NCI-H2227 (cell line): ENCODE results near the gene NOTO.
A peak's percentile ranks its signal among the peaks of the same experiment; 100 is the strongest.
"Not testable (repeated sequence)": the region's sequence is repeated elsewhere in the genome, so short reads cannot be mapped to it uniquely, and the experiment has no call there.

Experiments used
- DNase-seq: peaks from one replicate; lab custom pipeline; 2025; ENCODE audit not compliant: unreplicated experiment; lab: John Stamatoyannopoulos, UW

Gene NOTO, protein sequence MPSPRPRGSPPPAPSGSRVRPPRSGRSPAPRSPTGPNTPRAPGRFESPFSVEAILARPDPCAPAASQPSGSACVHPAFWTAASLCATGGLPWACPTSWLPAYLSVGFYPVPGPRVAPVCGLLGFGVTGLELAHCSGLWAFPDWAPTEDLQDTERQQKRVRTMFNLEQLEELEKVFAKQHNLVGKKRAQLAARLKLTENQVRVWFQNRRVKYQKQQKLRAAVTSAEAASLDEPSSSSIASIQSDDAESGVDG

DNA sequence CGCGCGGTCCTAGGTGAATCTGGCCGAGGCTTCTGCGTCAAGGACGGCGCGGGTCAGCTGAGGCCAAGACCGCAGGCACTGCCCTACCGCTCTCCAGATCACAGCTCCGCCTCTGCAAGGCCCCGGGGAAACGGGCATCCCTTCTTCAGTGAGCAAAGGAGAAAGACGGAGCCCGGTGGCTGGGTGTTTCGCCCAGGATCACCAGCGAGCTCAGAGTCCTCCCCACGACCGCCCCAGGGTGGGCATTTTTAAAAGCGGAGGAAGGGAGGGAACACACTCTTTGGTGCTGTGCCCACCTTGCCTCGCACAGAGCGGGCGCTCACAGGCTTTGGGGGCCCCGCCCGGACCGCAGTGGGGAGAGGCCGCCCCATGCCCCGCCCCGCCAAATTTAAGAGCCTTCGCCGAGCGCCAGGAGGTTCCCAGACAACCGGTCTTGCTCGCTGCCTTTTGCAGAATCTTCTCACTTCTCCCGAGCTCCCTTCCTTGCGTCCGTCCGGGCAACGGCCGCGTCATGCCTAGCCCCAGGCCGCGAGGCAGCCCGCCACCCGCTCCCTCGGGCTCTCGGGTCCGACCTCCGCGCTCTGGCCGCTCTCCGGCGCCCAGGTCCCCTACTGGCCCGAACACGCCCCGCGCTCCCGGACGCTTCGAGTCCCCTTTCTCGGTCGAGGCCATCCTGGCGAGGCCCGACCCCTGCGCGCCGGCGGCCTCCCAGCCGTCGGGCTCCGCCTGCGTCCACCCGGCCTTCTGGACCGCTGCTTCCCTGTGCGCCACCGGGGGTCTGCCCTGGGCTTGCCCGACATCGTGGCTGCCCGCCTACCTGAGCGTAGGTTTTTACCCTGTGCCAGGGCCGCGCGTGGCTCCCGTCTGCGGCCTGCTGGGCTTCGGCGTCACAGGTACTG lies at the start of gene NOTO:
Gene NOTO, plus strand, starts transcription at position 419 of the 899 bp plus-strand sequence. Its CDS starts 93 bp downstream, at position 512.
- no peak for DNase-seq

DNA sequence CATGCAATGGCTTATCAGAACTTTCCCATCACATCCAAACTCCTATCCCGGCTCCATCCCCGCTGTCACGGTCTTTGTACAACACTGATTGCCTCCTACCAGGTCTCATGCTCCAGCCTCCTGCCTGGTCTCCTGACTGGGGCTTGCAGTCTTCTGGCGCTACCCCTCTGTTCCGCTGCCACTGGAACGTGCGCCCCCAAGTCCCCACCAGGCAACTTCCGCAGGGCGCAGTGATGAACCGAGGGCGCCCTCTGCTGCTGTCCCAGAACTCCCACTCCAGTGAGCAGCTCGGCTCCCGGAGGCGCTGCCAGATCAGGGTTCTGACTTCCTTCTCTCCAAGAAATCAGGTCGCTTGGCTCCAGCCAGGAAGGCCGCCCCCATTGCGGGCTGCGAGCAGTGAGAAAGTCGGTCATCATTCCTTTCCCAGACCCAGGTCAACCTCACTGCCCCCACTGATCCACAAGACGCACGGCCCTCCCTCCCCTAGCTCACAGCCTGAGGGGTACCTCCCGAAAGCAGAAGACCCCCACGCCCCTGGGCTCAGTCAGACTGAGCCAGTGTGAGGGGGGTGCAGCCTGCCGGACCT lies 45.7 kb upstream of the NOTO start:
- peak; percentile 24 for DNase-seq

DNA sequence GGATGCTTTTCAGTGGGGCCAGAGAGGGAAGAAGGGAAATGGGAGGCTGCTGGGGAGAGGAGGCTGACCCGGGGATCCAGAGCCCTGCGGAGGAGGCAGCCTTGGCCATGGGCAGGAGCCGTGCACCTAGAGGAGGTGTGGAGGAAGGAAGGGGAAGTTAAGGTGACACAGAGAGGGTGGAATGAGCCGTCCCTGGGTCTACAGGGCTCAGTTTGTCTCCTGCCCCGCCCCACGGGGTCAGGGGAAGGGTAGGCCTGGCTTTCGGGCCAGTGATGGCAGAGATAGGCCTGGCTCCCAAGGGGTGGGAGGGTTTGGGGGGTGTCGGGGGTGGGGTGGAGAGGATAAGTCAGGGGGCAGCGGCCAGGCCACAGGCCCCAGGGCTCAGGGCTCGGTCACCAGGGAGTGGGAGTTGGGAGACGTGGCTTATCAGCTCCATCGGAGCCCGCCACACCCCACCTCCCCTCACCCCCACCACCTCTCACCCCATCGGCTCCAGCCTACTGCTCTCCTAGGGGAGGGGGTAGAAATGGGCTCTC lies 39.5 kb upstream of the NOTO start:
- DNase-seq = no peak

DNA sequence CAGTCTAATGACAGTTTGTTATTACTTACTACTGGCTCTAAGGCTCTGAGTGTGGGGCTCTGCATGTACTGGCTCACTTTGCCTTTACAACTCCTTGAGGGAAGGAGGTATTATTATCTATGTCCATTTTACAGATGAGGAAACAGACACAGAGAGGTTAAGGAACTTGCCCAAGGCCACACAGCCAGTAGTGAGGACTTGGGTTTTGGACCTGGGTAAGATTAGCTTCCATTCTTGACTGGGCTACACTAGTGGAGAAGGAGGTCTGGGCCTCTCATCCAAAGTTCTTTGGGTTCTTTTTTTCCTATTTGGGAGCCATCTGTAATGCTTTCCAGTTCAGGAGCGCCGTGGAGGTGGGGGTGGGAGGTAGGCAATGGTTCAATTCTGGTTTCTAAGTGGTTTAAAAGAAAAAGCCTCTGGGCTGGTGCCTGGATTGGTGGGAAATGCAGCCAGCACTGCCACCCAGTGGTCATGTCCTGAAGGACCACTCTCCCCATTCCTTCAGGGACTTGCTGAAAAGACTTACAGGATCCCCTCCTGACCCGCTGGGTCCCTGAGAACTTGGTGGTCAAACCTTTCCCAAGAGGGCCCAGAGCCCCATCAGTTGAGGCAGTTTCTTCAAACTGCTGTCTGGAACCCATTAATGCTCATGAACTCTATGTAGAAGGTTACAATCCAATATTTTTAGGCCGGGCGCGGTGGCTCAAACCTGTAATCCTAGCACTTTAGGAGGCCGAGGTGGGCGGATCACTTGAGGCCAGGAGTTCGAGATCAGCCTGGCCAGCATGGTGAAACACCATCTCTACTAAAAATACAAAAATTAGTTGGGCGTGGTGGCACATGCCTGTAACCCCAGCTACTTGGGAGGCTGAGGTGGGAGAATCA lies 38.6 kb upstream of the NOTO start:
- DNase-seq = peak; percentile 77

DNA sequence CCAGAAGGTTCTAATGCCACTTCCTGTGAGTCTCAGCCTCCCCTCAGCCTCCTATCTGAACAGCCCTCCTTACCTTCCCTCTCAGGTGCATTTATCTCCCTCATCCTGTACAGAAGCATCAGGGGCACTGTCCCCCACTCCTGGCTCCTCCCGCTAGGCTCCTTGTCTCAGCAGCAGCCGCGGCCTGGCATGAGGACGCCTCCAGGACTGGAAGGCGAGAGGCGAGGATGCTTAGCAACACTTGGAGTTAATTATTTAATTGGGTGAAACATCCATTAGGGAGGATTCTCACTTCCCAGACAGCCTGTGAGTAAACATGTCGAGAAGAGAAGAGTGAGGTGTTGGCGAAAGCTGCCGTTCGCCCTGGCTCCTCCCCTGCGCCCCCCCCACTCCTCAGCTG lies 36.4 kb upstream of the NOTO start:
- DNase-seq = peak; percentile 20

DNA sequence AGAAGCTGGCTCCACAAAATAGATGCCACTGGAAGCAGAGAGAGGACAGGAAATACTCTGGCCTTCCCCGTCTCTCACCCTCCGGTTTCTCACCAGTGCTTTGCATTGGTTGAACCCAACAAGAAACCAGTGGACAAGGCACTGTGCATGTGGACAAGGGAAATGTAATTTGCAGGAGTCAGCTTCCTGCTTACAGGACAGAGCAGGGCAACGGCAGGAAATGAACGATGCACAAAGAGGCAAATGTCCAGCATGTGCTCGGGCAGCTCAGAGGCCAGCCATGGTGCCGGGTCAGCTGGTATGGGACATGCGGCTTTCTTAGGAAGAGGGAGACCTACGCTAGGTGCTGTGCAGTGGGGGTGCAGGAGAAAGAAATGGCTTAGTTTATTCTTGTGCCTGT lies 35.6 kb upstream of the NOTO start:
- DNase-seq = not testable (repeated sequence)

DNA sequence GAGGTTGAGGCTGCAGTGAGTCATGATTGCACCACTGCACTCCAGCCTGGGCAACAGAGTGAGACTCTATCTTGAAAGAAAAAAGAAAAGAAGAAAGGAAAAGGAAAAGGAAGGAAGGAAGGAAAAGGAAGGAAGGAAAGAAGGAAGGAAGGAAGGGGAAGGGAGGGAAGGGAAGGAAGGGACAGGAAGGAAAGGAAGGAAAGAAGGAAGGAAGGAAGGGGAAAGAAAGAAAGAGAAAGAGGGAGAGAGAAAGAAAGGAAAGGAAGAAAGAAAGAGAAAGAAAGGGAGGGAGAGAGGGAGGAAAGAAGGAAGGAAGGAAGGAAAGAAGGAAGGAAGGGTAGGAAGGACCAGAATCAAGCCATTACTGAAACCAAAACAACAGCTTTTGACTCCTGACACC lies 34.0 kb upstream of the NOTO start:
- DNase-seq = not testable (repeated sequence)

DNA sequence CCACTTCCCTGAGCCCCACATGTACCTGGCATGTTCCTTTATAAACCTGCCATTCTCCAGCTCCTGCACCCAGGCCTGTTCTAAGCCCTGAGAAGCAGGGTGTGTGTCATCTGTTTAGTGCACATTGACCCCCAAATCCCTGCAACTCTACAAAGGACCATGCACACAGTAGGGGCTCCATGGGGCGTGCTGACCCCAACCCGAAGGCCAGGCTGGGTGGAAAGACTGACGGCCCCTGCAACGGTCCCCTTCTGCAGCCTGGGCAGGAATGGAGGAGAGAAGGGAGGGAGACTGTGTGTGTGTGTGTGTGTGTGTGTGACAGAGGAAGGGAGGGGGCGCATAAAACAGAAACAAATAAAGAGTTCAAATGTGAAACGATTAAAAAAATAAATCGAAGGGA lies 32.0 kb upstream of the NOTO start:
- DNase-seq = not testable (repeated sequence)

DNA sequence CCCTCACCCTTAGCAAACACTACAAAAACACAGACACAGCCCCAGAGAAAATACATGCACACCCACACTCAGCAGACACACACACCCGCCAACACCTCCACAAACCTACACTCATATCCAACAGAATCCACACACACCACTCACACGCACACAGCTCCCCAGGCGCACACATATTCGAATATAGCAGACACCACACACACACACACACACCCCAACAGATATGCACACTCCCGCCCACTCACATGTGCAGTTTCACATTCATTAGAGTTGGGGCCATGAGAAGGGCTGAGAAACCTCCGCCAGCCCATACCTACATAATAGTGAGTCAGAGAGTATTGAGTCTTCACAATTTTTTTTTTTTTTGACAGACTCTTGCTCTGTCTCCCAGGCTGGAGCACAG lies 29.4 kb upstream of the NOTO start:
- DNase-seq = no peak

DNA sequence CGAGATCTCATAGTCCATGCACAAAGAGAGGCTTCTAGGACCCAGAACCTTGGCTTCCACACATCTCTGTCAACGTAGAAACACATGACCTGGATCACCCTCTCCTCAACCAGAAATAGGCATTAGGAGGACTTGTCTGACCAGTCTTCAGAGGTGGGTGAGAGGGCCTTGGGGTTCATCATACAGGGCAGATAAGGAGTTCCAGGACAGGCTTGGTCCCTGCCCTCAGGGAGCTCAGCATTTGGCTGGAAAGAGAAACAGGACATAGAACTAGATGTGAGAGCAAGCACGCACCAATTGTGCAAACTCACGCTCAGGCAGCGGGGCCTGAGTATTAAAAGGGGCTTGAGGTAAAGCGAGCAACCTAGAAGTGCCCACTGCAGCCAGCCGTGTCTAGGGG lies 28.6 kb upstream of the NOTO start:
- no peak for DNase-seq

DNA sequence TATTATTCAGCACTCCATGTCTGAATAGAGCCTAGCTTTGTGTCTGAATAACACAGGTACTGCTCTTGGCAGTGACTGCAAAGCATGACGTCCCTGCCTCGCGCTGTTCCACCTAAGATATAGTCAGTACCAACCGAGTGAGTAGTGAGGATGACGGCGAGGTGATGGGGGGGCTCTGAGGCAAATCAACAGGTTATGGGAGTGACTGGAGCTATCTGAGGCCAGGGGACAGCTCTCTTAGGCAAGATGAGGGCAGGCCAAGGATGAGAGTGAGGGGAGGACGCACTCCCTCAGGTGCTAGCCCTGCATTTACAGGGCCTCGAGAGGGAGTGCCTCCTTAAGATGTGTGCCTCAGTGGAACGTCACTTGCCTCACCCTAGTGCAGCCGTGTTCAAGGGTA lies 28.1 kb upstream of the NOTO start:
- DNase-seq = no peak

DNA sequence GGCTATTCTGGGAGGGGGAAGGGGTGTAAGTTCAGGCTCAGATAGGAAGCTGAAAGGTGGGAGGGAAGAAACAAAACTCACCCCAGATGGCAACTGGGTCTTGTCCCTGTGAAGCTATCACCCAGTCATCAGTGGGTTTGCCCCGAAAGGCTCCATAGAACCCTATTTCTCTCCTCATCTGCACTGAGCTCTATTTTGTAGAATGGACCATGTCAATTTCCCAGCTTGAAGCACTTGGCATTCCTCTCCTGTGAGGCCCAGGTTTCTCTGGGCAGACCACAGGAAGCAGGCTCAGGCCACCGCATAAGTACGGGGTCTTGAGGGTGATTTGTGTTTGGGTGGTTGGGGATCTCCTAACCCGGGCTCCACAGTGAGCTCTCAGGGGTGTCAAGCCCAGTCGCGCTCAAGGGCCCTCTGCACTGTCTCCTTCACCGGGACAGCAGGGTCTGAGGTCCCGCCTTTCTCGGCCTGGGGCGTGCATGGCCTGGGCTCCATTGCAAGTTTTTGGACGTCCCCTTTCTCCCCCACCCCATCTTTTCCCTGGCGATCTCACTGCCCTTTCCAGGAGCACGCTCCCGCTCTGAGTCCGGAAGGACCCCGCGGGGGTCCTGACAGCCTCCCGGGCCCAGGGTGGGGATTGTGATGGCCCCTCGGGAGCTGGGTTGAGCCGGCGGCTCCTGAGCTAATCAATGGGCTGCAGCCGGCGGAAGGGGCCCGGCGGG lies 27.3 kb upstream of the NOTO start:
- DNase-seq = no peak

DNA sequence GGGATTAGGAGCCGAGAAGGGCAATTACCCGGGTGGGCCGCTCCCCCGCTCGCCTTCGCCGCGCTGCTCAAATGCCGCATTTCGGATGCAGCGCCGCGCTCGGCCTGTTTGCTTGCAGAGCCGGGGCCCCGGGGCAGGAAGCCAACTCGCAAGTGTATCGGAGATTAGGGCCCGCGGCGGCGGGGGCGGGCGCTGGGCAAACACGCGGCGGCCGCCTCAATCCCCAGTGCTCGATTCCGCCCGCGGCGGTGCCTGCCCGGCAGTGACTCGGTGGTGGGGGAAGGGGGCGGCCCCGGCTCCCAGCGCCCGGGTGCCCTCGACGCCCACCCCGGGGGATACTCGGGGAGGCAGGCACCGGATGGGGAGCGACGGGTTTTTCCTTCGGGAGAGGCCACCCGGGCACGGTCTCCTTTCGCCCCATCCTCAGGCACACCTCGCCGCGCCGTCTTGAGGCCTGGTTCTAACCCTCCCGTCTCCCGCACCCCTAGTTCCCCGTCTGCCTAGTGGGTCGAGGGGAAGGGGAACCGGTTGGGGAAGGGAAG lies 26.6 kb upstream of the NOTO start:
- DNase-seq = peak; percentile 74

DNA sequence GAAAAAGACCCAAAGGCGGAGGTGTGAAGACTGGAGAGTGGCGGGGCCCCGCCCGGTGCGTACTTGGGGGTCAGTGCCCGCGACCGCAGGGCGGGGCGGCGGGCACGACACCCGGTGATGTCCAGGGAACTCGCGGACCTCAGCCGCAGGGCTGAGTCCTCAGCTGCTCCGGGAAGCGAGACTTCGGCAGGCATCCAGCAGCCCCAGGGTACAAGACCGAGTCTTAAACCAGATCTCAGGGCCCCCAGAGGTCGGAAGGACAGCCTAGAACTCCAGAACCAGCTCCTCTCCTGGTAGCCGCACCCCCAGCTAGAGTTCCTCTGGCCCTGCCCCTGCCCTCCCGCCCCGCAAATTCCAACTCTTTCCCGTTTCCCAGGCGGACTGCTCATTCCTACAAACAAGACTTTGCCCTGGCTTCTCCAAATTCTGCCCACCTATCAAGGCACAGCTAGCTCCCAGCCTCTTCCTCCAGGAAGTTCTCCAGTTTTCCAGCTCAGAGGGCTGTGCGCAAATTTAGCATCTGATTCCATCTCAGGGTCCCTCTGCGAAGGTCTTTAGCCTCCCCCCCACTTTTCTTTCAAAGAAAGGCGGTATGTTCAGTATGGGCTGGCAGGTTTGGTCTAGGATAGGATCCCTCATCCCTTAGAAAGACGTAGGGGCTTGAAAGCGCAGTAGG lies 26.0 kb upstream of the NOTO start:
- DNase-seq = no peak

DNA sequence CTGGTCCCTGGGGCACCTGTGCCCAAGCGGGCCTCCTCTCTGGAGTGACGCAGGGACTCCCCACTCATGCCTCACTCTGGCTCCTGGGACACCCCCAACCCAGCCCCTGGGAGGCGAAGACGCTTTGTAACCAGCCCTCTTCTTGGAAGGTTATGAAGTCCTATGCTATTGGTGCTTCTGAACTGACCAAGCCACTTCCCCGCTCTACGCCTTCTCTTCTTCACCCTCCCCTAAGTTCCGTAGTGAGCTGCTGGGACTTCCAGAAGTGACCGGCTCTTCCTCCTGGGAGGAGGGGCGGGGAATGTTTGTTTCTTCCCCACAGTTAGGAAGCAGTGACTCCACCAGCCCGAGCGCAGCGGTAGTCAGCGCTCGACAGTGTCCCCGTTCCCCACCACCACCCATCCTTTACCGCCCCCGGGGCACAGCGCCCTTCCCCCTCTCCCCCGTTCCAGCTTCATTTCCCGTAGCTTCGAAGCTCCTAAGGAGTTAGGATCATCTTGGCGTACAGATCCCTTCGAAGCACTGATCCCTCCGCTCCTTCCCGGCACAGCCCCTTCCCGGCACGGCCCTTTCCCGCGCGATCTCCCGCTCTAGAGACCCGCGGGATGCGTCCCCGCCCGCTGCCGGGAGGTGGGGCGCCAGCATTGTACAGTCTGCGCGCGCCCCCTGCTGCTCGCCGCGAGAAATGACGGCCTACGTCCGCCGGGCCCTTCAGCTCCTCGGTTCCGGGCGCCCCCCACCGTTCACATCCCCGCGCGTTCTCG lies 25.3 kb upstream of the NOTO start:
- peak; percentile 95 for DNase-seq

DNA sequence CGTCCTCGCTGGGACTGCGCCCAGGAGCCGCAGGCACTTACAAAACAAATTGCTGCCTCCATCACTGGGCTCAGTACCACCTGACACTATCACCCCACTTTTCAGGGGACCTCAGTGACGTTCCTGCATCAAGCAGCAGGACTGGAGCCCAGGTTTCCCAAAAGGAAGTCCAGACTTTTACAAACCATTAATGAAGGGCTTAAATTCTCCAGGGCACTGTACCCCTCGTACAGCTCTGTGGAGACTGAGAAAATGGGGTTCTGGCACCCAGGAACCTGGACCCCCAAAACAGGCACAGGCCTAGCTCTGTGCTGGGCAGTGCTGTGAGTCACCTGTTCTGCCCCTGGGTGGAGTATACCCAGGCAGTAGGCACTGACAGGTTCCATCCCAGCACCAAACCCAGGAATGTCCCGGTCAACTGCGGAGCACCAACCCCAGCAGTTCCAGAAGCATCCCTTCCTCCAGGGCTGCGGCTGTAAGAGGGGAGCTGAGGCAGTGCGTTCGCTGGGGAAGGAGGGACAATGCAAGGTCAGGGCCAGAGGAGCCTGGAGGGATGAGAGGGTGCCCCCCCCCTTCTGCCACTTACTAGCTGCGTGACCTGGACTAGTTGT lies 24.6 kb upstream of the NOTO start:
- no peak for DNase-seq

DNA sequence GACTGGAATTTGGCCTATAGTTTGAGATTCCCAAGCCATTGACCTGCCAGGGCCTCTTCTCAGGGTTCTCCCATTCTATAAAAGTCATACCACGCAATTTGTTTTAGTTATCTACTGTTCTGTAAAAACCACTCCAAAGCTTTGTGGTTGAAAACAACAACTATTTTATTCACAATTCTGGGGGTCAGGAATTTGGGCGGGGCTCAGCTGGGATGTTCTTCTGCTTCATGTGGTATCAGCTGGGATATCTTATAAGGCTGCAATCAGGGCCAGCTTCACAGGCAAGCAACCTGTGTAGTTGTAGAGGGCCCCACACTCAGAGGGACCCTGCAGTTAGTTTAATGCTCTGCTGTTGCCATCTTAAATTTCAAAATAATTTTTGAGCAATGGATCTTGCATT lies 16.4 kb upstream of the NOTO start:
- no peak for DNase-seq

DNA sequence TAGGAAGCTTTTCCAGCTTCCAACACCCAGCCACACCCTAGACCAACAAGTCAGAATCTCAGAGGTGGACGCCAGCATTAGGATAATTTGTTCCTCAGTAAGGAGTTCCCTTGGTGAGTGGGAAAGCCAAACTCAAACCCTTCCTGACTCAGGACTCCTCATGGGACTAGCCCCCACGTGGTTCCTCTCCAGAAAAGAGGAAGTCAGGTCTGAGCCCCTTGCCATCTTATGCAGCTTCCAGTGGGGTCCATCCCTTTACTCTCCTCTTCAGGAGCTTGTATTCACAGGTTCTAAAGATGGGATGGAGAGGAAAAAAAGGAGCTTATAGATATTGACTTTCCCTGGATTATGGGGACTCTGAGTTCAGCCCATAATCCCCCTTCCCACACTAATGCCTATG lies 14.8 kb upstream of the NOTO start:
- DNase-seq = no peak
